Measurements from ENCODE around the gene KCNK18.
"Not testable (repeated sequence)": the region's sequence is repeated elsewhere in the genome, so short reads cannot be mapped to it uniquely, and the experiment has no call there.

KCNK18 gene

GRCh38 chr10:117222976-117223692 lies 25.8 kb downstream of the KCNK18 start:
- Histone ChIP-seq H3K9me3 (ENCODE audit: control insufficient read depth, low read length) (no peaks in the 10 kb centered on the region), H3K4me1 (ENCODE audit: control insufficient read depth, insufficient read depth, low read length, poor library complexity, severe bottlenecking) (peaks cover 9% of the 10 kb centered on the region)
- 85 to 90% methylated on average over 2 to 3 of the region's 4 CpGs for WGBS, 2 experiments (ENCODE audit: insufficient coverage in 2 of 2)

GRCh38 chr10:117223693-117224430 lies 26.6 kb downstream of the KCNK18 start:
- no peak overlapping the region for H3K4me3 ChIP-seq (ENCODE audit: extremely low read depth, insufficient read depth, low read length, poor library complexity, severe bottlenecking)
- peaks cover 9% of the 10 kb centered on the region for H3K4me1 ChIP-seq (ENCODE audit: control insufficient read depth, insufficient read depth, low read length, poor library complexity, severe bottlenecking)
- H3K9me3 ChIP-seq (ENCODE audit: control insufficient read depth, low read length), result no peaks in the 10 kb centered on the region
- WGBS, 2 experiments (ENCODE audit: insufficient coverage in 2 of 2), result 87 to 95% methylated on average over 5 to 7 of the region's 7 CpGs
- H3K36me3 ChIP-seq (ENCODE audit: control insufficient read depth, insufficient read depth, low read length), result no peaks in the 10 kb centered on the region
- no peak overlapping the region for H3K27ac ChIP-seq (ENCODE audit: low read depth, low read length, severe bottlenecking)

More at GRCh38 chr10:117222976-117223692, 25.8 kb downstream of the KCNK18 start:
- Histone ChIP-seq H3K4me3 (ENCODE audit: extremely low read depth, insufficient read depth, low read length, poor library complexity, severe bottlenecking) (no peak overlapping the region), H3K36me3 (ENCODE audit: control insufficient read depth, insufficient read depth, low read length) (no peaks in the 10 kb centered on the region), H3K27ac (ENCODE audit: low read depth, low read length, severe bottlenecking) (no peak overlapping the region)

DNA sequence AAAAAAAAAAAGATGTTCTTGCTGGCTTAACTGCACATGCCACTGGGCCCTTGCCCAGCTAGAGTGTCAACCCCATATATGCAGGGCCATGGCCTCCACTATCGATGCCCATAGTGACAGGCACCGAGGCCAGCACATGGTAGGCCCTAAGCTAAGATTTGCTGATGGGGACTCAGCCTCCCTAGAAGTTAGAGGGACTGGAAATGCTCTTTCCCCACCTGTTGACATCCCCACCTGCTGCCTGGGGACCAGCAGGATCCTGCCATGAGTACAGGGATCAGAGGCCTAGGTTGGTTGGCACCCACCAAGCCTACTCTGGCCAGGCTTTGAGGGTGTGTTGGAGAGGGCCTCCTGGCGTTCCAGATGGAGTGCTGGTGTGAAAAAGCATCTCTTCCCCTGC lies 27.6 kb downstream of the KCNK18 start:
- H3K9me3 ChIP-seq (ENCODE audit: control insufficient read depth, low read length), result no peaks in the 10 kb centered on the region
- no peak overlapping the region for H3K4me3 ChIP-seq (ENCODE audit: extremely low read depth, insufficient read depth, low read length, poor library complexity, severe bottlenecking)
- 84 to 92% methylated on average over 3 of the region's 3 CpGs for WGBS, 2 experiments (ENCODE audit: insufficient coverage in 2 of 2)
- H3K4me1 ChIP-seq (ENCODE audit: control insufficient read depth, insufficient read depth, low read length, poor library complexity, severe bottlenecking), result peaks cover 9% of the 10 kb centered on the region
- no peak overlapping the region for H3K27ac ChIP-seq (ENCODE audit: low read depth, low read length, severe bottlenecking)
- H3K36me3 ChIP-seq (ENCODE audit: control insufficient read depth, insufficient read depth, low read length), result no peaks in the 10 kb centered on the region

DNA sequence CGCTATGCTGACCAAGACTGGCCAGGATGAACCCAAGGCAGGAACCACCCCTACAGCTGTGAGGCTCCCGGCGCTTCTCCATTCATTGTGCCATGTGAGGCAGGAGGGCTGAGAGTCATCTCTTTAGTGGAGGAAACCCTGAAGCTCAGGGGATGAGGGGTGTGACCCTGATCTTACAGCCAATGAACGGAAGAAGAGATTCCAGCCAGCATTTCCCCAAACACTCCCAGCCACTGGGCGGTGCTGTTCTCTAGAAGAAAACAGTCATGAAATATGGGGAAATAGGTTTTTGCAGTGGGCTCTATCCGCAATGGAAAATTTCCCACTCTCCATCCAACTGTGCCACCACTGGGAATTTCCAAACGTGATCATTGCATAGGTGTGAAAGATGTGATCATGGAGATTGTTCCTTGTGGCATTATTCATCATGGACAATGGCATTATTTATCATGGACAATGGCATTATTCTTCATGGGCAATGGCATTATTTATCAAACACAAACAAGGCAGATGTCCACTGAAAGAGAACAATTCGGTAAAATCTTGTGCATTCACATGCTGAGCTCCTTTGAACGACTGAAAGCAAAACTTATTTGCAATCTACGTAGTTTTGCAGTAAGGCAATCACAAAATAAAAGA lies 29.6 kb downstream of the KCNK18 start:
- Histone ChIP-seq H3K9me3 (ENCODE audit: control insufficient read depth, low read length) (no peaks in the 10 kb centered on the region), H3K4me1 (ENCODE audit: control insufficient read depth, insufficient read depth, low read length, poor library complexity, severe bottlenecking) (no peaks in the 10 kb centered on the region), H3K4me3 (ENCODE audit: extremely low read depth, insufficient read depth, low read length, poor library complexity, severe bottlenecking) (no peak overlapping the region), H3K36me3 (ENCODE audit: control insufficient read depth, insufficient read depth, low read length) (no peaks in the 10 kb centered on the region), H3K27ac (ENCODE audit: low read depth, low read length, severe bottlenecking) (no peak overlapping the region)
- WGBS, 2 experiments (ENCODE audit: insufficient coverage in 2 of 2), result 67 to 87% methylated on average over 1 to 4 of the region's 10 CpGs

DNA sequence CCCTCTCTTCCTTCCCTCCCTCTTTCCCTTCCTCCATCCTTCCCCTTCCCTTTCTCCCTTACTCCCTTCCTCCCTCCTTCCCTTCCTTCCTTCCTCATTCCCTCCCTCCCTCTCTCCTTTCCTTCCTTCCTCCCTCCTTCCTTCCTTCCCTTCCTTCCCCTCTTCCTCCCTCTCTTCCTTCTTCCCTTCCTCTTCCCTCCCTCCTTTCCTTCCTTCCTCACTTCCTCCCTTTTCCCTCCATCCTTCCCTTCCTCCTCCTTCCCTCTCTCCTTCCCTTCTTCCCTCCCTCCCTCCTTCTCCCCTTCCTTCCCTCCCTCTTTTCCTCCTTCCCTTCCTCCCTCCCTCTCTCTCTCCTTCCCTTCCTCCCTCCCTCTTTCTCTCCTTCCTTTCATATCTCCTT lies 30.9 kb downstream of the KCNK18 start:
- no peaks in the 10 kb centered on the region for H3K9me3 ChIP-seq (ENCODE audit: control insufficient read depth, low read length)
- H3K4me1 ChIP-seq (ENCODE audit: control insufficient read depth, insufficient read depth, low read length, poor library complexity, severe bottlenecking), result no peaks in the 10 kb centered on the region
- no peak overlapping the region for H3K27ac ChIP-seq (ENCODE audit: low read depth, low read length, severe bottlenecking)
- H3K4me3 ChIP-seq (ENCODE audit: extremely low read depth, insufficient read depth, low read length, poor library complexity, severe bottlenecking), result no peak overlapping the region
- no peaks in the 10 kb centered on the region for H3K36me3 ChIP-seq (ENCODE audit: control insufficient read depth, insufficient read depth, low read length)

DNA sequence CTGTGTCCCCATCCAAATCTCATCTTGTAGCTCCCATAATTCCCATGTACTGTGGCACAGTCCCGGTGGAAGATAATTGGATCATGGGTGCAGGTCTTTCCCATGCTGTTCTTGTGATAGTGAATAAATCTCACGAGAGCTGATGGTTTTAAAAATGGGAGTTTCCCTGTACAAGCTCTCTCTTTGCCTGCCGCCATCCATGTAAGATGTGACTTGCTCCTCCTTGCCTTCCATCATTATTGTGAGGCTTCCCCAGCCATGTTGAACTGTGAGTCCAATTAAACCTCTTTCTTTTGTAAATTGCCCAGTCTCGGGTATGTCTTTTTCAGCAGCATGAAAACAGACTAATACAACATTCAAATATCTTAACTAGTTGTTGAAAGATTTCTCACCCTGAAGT lies 32.8 kb downstream of the KCNK18 start:
- H3K36me3 ChIP-seq (ENCODE audit: control insufficient read depth, insufficient read depth, low read length); H3K4me1 ChIP-seq (ENCODE audit: control insufficient read depth, insufficient read depth, low read length, poor library complexity, severe bottlenecking); H3K27ac ChIP-seq (ENCODE audit: low read depth, low read length, severe bottlenecking); H3K9me3 ChIP-seq (ENCODE audit: control insufficient read depth, low read length); H3K4me3 ChIP-seq (ENCODE audit: extremely low read depth, insufficient read depth, low read length, poor library complexity, severe bottlenecking): not testable (repeated sequence)
- 86 to 93% methylated on average over 1 to 3 of the region's 4 CpGs for WGBS, 2 experiments (ENCODE audit: insufficient coverage in 2 of 2)

DNA sequence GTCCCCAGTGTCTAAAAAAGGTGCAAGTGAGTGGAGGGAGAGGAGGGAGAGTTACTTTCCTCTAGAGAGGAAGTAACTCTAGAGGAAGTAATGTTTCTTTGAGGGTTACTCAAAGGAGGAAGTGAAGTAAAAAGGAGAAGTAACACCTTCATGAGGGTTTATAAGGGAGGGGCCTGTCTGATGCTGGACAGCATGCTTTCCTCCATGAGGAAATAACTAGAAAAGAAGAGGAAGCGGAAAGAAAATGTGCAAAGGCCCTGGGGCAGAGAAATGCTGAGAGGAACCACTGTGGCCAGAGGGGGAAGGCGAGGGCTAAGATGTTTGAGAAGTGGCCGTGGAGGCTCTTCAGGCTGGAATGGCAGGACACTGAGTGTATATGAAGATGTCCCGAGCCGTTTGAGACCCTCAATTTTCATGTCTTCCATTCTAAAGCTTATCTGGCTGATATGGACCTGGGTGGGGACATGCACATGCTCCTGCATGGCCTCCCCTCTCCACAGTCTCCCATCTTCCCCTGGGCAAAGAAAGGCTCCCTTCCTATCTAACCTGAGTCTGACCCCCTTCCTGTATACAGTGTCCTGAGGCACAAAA lies 40.2 kb downstream of the KCNK18 start:
- H3K9me3 ChIP-seq (ENCODE audit: control insufficient read depth, low read length), result no peaks in the 10 kb centered on the region
- no peak overlapping the region for H3K27ac ChIP-seq (ENCODE audit: low read depth, low read length, severe bottlenecking)
- 86 to 89% methylated on average over 5 of the region's 5 CpGs for WGBS, 2 experiments (ENCODE audit: insufficient coverage in 2 of 2)
- H3K36me3 ChIP-seq (ENCODE audit: control insufficient read depth, insufficient read depth, low read length), result no peaks in the 10 kb centered on the region
- no peaks in the 10 kb centered on the region for H3K4me1 ChIP-seq (ENCODE audit: control insufficient read depth, insufficient read depth, low read length, poor library complexity, severe bottlenecking)
- H3K4me3 ChIP-seq (ENCODE audit: extremely low read depth, insufficient read depth, low read length, poor library complexity, severe bottlenecking), result no peak overlapping the region

DNA sequence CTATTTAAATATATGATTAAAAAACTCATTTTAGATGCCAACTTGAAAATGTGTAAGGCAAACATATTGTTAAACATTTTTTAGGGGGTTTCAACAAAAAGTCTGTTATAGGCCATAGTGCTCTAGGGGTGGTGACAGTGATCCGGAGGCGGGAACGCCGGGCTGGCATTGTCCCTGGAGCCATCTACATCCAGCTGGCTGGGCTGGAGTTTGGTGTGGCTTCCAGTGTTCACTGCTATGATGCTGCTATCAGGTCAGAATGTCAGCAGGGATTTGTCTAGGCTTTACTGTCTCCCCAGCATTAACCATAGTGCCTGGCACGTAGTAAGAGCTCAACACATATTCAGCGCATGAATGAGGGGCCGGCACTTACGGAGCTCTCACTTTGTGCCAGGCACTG lies 41.8 kb downstream of the KCNK18 start:
- H3K4me1 ChIP-seq (ENCODE audit: control insufficient read depth, insufficient read depth, low read length, poor library complexity, severe bottlenecking), result no peaks in the 10 kb centered on the region
- H3K9me3 ChIP-seq (ENCODE audit: control insufficient read depth, low read length), result no peaks in the 10 kb centered on the region
- H3K27ac ChIP-seq (ENCODE audit: low read depth, low read length, severe bottlenecking), result no peak overlapping the region
- no peaks in the 10 kb centered on the region for H3K36me3 ChIP-seq (ENCODE audit: control insufficient read depth, insufficient read depth, low read length)
- H3K4me3 ChIP-seq (ENCODE audit: extremely low read depth, insufficient read depth, low read length, poor library complexity, severe bottlenecking), result no peak overlapping the region
- WGBS, 2 experiments (ENCODE audit: insufficient coverage in 2 of 2), result 85 to 92% methylated on average over 6 to 8 of the region's 8 CpGs

- Histone ChIP-seq H3K27ac (ENCODE audit: low read depth, low read length, severe bottlenecking) (no peak overlapping the region), H3K4me3 (ENCODE audit: extremely low read depth, insufficient read depth, low read length, poor library complexity, severe bottlenecking) (no peak overlapping the region)
- 34 to 66% methylated on average over 5 to 8 of the region's 15 CpGs for WGBS, 2 experiments (ENCODE audit: insufficient coverage in 2 of 2)
These were observed 42.7 kb downstream of the KCNK18 start for GRCh38 chr10:117239721-117240620.

More at GRCh38 chr10:117239721-117240620, 42.7 kb downstream of the KCNK18 start:
- H3K36me3 ChIP-seq (ENCODE audit: control insufficient read depth, insufficient read depth, low read length), result no peaks in the 10 kb centered on the region
- no peaks in the 10 kb centered on the region for H3K4me1 ChIP-seq (ENCODE audit: control insufficient read depth, insufficient read depth, low read length, poor library complexity, severe bottlenecking)
- H3K9me3 ChIP-seq (ENCODE audit: control insufficient read depth, low read length), result no peaks in the 10 kb centered on the region

Data from mesodermal cell (in vitro differentiated cells).